Smooth muscle cell of the coronary artery (primary cell): Measurements from ENCODE around the gene MAN2A2. TPM values are rescaled to one million over a fixed set of nuclear protein-coding genes. Genes with fewer than 3 reads are reported as not detected.

Experiments
- total RNA-seq: library from RNA; depleted of rRNA; stranded (reverse); fragments of >200 nt; gene quantifications from 2 replicates; pipeline ENCODE4 v1.2.3, GENCODE V29; 2014; ENCODE audit warnings: low replicate concordance

The MAN2A2 gene
- 17.4 and 33.0 TPM in 2 replicates for total RNA-seq

DNA sequence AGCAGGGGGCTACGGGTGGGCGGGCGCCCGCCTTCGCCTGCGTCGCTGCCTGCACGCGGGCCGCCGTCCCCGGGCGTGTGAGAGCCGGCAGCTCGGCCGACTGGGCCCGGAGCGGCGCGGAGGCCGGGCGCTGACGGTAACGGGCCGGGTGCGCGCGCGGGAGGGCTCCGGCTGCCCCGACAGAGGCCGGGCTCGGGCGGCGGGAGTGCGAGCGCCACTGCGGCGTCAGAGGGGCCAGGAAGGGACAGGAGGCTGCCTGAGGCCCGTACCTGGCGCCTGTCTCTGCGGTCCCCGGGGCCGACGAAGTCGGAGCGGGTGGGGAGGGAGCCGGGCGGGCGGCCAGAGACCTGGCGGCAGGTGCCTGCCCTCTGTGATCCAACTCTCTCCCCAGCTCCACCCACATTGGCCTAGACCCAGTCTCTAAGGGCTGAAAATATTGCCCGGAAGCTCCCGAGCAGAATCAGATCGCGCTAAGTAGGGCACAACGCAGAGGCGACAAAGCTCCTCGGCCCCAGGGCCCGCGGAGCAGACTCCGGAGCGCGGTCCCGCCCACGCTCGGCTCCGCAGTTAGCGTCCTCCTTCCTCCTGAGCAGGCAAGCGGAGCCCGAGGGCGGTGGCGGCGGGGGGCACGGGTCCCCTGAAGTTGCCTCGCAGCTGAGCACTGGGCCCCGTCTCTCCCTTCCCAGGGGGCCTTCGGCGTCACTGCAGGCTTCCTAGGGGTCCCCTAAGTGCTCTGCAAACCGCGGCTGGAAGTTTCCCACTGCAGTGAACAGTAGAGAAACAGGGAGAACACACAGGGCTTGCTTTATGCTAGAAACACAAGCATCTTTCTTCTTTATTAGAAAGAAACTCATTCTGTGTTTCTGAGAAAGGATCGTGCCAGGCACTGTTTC is at the start of gene MAN2A2:
TSS of gene MAN2A2 (plus strand) at position 463 of the 893 bp plus-strand sequence. CDS start 906 bp downstream, outside the sequence.

DNA sequence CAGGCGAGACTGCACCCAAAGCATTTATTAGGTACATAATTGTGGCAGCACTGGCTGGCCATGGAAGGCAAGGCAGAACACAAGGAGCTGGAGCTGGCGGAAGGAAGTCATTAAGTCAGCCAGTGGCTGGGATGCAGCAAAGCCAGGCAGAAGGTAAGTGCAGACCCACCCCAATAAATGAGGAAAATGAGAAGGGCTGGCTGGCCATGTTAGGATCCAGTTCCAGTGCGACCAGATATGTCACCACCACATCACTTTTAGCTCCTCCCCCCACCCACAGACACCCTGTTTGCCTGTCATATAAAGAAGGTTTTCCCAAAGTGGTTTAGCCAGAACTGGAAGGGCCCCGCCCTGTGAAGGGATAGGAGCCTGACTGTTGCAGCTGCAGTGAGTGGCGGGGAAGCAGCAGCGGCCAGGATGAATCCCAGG is 34.8 kb upstream of the MAN2A2 start, which contains the start of gene FURIN:
TSS of gene FURIN (plus strand) at position 328 of the 429 bp plus-strand sequence. CDS start 7,153 bp downstream, outside the sequence.

DNA sequence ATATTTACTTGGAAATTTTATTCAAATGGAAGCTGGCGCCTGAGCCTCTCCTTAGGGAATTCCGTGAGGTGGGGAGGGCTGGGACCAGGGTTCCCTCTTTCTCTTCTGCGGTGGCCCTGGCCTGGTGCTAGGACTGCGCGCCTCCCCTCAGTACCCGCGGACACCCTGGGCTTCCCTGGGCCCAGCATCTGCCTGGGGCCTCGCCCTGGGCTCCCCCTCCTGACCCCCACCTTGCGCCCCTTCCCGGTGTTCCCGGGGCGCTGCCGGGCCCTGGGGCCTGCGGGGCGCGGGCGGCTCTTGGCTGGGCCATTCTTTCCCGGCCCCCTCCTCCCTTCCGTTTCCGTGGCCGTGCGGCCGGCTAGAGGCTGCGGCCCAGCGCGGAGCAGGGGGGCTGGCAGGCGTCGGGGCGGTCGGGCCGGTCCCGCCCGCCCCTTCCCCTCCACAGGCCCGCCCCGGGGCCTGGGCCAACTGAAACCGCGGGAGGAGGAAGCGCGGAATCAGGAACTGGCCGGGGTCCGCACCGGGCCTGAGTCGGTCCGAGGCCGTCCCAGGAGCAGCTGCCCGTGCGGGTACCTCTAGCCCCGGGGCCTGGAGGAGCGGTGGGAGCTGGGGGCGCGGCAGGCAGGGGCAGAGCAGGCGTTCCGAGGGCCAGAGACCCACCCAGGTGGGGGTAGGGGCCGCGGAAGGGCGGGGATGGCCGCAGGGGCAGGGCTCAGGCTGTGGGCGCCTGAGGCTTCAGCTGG is 19.0 kb upstream of the MAN2A2 start, which contains the start of gene FES:
TSS of gene FES (plus strand) at position 529 of the 743 bp plus-strand sequence. CDS start 542 bp downstream, outside the sequence.

DNA sequence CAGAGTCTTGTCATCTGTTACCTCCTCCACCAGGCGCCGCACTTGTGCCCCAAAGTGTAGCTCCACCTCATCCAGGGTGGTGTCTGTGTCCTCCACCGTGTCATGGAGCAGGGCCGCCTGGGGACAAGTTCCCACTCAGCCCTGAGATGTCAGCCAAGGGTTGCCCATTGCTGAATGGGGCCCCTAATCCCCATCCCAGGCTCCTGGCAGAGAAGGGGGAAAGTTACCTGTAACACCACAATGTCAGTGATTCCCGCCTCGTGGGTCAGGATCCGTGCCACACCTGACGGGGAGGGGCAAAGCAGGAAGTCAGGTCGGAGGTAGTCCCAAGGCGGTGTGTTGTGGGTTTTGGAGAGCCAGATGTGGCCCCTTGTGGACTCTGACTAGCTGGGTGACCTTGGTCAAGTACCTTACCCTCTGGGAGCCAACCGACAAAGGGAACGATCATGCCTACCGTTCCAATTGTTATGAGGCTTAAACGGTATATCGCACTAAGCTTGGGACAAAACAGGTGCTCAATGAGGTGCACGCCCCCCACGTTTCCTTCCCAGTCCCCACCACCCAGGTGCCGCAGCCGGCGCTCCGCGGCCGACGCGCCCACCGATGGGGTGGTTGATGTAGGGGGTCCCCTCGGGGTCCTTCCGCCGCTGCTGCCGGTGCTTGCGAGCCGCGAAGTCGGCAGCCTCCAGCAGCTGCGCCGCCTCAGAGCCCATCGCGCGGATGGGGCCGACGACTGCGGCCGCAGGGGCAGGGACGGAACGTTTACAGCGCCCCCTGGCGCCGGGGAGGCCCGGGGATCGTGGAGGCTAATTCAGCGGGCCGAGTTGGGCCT is 28.9 kb downstream of the MAN2A2 start, which contains the start of gene HDDC3:
TSS of gene HDDC3 (minus strand) at position 722 of the 832 bp plus-strand sequence. CDS start at position 713, 9 bp downstream.

DNA sequence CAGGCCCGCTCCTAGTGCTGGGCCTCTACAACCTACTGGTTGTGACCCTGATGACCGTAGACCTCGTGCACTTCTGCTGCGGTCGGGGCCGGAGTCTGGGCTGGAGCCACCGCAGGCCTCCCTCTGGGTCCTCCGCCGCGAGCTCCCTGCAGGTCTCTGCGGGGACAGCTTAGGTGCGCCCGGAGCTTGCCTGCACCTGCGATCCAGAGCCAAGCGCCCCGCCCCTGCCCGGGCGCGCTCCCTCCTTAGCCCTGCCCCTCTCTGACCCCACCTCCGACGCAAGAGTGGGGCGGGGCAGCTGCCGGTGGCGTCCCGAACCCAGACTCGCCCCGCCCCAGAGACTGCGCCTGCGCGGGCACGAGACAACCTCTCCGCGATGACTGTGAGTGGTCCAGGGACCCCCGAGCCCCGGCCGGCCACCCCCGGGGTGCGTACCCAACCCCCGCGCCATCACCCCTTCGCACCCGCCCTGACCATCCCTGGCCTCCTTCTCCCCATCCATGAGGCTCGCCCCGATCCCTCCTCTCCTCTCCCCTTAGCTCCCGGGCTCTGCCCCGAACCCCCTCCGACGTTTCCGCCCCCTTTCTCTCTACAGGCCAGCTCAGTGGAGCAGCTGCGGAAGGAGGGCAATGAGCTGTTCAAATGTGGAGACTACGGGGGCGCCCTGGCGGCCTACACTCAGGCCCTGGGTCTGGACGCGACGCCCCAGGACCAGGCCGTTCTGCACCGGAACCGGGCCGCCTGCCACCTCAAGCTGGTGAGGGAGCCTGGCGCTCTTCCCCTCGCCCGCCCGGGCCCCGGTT is 32.0 kb downstream of the MAN2A2 start, which contains the start of gene UNC45A:
TSS of gene UNC45A (plus strand) at position 337 of the 803 bp plus-strand sequence. CDS start at position 377, 40 bp downstream.

DNA sequence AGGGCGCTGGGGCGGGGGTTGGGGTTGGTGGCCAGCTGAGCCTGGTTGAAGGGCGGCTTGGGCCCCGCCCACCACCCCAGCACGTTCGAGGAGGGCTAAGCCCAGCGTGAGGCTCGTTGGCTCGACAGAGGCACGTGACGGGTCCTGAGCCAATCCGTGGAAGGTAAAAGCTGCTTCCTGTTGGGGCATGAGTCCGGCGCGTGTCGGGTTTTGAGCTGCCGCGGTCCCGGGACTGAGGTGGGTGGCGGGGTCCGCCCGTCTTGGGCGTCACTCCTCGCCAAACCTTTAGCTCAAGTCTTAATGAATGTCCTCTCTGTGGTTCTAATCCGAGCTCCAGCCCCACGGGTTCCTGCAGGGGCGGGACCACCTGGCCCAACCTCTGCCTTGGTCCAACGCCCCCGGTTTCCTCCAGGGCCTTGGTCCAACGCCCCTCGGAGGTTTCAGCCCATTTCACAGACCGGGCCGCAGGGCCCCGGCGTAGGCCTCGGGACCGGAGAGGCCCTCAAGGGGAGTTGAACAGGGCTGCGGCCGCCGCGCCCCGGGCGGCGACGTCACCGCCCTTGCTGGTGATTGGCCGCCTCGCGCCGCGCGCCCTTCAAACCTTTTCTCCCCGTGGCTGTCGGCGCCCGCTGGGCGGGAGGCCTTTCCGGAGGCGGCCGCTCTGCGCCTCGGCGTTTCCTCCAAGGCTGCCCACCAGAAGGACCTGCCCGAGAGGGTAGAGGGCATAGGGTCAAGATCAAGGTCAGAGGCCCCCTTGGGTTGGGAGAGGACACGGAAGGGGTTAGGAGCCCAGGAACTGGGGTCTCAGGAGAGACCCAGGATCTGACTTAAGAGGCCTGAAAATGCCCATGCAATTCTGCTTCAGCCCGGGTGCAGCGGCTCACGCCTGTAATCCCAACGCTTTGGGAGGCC is 51.9 kb downstream of the MAN2A2 start, which contains the start of gene RCCD1:
TSS of gene RCCD1 (plus strand) at position 173 of the 912 bp plus-strand sequence. CDS start 1,851 bp downstream, outside the sequence.

Other genes with a start within 250 kb of the MAN2A2 start
- gene BLM, start 186.0 kb upstream of the MAN2A2 start, total RNA-seq = 0.59 and 3.0 TPM in 2 replicates
- 31.1 and 176 TPM in 2 replicates for gene FURIN, start 34.7 kb upstream of the MAN2A2 start, total RNA-seq
- 26.2 and 43.3 TPM in 2 replicates for gene FES, start 18.8 kb upstream of the MAN2A2 start, total RNA-seq
- gene HDDC3, start 29.2 kb downstream of the MAN2A2 start, total RNA-seq = 8.2 and 15.3 TPM in 2 replicates
- gene UNC45A, start 32.0 kb downstream of the MAN2A2 start, total RNA-seq = 96.9 and 159 TPM in 2 replicates
- gene RCCD1, start 51.6 kb downstream of the MAN2A2 start, total RNA-seq = 6.5 and 7.4 TPM in 2 replicates
- gene PRC1, start 91.2 kb downstream of the MAN2A2 start, total RNA-seq = 6.2 and 52.8 TPM in 2 replicates
- 6.3 and 11.7 TPM in 2 replicates for gene VPS33B, start 119.3 kb downstream of the MAN2A2 start, total RNA-seq
- gene SV2B, start 197.0 kb downstream of the MAN2A2 start, total RNA-seq = 0.12 TPM in 1 of 2 replicates, not detected in the other